ENCODE measurements around the gene CHAF1A.

The CHAF1A gene

GRCh38 chr19:4414800-4415321, 12.4 kb downstream of the CHAF1A start:
- H3K27me3 ChIP-seq = no peaks in the 10 kb centered on the region
- TF ChIP-seq, protein P1, sequence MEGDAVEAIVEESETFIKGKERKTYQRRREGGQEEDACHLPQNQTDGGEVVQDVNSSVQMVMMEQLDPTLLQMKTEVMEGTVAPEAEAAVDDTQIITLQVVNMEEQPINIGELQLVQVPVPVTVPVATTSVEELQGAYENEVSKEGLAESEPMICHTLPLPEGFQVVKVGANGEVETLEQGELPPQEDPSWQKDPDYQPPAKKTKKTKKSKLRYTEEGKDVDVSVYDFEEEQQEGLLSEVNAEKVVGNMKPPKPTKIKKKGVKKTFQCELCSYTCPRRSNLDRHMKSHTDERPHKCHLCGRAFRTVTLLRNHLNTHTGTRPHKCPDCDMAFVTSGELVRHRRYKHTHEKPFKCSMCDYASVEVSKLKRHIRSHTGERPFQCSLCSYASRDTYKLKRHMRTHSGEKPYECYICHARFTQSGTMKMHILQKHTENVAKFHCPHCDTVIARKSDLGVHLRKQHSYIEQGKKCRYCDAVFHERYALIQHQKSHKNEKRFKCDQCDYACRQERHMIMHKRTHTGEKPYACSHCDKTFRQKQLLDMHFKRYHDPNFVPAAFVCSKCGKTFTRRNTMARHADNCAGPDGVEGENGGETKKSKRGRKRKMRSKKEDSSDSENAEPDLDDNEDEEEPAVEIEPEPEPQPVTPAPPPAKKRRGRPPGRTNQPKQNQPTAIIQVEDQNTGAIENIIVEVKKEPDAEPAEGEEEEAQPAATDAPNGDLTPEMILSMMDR (IDR thresholded peaks at IDR 0.05) = no peak
- no peak overlapping the region for H3K4me3 ChIP-seq (ENCODE audit: low read depth in 1 of 2, low read length in 1 of 2)
- H3K27ac ChIP-seq = no peak overlapping the region
- H3K9me3 ChIP-seq = no peaks in the 10 kb centered on the region
- no peaks in the 10 kb centered on the region for H3K4me1 ChIP-seq (ENCODE audit: control insufficient read depth in 1 of 2, insufficient read depth in 1 of 2, low read depth in 1 of 2, low read length in 1 of 2)
- peaks cover 23% of the 10 kb centered on the region for H3K36me3 ChIP-seq

DNA sequence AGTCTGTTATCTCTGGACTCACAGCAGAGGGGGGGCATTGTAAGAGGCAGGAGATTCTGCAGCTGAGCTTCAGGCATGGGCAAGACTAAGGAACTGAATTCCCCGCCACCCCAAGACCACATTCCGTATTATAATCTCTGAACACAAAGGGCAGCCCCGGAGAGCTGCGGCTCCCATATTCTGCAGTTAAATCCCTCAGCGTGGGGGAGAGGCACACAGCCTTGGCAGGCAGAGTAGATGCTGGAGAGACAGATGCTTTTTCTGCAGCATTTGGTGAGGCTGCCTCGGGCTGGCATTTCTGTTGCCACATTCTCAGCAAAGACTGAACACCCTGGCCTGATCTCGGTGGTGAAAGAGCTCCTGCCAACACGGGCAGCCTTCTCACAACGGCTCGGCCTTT, 12.9 kb downstream of the CHAF1A start:
- no peak overlapping the region for H3K27ac ChIP-seq
- TF ChIP-seq, protein P1 (IDR thresholded peaks at IDR 0.05) = no peak
- H3K4me3 ChIP-seq (ENCODE audit: low read depth in 1 of 2, low read length in 1 of 2) = no peak overlapping the region

DNA sequence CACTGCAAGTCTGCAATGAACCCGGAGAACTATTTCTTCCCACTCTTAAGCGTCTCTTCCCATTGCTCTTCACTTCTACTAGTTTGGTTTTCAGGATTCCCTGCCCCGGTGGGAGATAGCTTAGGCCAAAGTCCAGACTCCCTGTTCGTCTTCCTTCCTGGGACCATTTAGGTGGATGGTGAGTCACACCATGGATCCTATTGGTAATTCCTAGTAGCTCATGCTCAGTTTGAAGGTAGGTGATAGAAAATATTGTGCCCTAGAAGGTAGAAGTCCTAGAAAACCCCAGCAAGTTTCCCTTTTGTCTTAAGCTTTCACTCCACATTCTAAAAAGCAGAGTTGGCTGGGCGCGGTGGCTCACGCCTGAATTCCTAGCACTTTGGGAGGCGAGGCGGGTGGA, 13.8 kb downstream of the CHAF1A start:
- Histone ChIP-seq H3K27ac (no peak overlapping the region), H3K27me3 (no peaks in the 10 kb centered on the region), H3K4me3 (ENCODE audit: low read depth in 1 of 2, low read length in 1 of 2) (no peak overlapping the region), H3K4me1 (ENCODE audit: control insufficient read depth in 1 of 2, insufficient read depth in 1 of 2, low read depth in 1 of 2, low read length in 1 of 2) (no peaks in the 10 kb centered on the region), H3K9me3 (no peaks in the 10 kb centered on the region), H3K36me3 (peaks cover 17% of the 10 kb centered on the region)
- TF ChIP-seq, protein P1 (IDR thresholded peaks at IDR 0.05) = no peak

More for the DNA sequence above, 12.9 kb downstream of the CHAF1A start:
- no peaks in the 10 kb centered on the region for H3K4me1 ChIP-seq (ENCODE audit: control insufficient read depth in 1 of 2, insufficient read depth in 1 of 2, low read depth in 1 of 2, low read length in 1 of 2)
- H3K27me3 ChIP-seq = no peaks in the 10 kb centered on the region
- H3K9me3 ChIP-seq = no peaks in the 10 kb centered on the region
- H3K36me3 ChIP-seq = peaks cover 20% of the 10 kb centered on the region

DNA sequence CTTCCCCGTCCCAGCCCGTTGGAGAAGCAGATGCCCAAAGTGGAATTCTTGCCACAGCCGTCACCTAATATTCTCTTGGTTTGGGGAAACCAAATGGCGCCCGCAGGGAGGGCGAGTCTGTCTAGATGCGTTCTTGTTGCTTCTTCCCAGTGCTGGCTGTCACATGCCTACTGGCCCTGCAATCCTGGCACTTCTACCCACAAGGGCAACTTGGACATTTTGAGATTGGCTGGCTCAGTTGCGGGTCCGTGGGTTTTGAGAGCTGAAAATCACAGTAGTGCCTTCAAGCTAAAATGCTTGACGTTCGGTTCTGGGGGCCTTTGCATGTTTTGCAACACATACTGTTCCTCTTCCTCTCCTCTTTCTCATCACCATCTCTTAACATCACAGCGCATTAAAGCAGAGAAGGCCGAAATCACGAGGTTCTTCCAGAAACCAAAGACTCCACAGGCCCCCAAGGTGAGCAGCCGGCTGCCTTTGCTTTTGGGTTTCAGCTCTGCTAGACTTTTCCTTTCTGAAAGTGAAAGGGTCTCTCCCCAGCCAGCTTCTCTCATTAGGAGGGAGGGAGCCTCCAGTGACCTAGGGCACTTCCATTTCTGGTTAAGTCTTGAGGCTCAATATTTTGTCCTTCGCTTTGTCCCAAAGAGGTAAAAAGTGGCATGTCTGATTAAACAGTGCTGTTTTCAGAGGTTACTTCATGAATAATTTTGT, 21.1 kb downstream of the CHAF1A start:
- TF ChIP-seq, protein P1 (IDR thresholded peaks at IDR 0.05) = no peak
- Histone ChIP-seq H3K27ac (no peak overlapping the region), H3K4me3 (ENCODE audit: low read depth in 1 of 2, low read length in 1 of 2) (no peak overlapping the region), H3K9me3 (no peaks in the 10 kb centered on the region), H3K36me3 (peaks cover 28% of the 10 kb centered on the region), H3K4me1 (ENCODE audit: control insufficient read depth in 1 of 2, insufficient read depth in 1 of 2, low read depth in 1 of 2, low read length in 1 of 2) (no peaks in the 10 kb centered on the region), H3K27me3 (no peaks in the 10 kb centered on the region)

DNA sequence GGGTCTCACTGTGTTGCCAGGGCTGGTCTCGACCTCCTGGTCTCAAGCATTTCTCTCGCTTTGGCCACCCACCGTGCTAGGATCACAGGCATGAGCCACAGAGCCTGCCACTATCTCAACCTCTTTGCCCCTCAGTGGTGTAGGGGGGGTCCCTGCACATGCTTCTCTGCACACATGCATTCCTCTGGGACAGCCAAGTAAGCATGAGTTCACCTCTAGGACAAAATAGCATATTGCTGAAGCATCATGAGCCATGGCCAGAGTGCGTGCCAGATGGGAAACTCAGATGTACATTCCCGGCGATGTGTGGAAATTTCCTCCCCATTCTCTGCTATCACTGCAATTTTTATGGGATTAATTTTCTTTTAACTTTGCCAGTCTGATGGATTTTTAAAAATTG, 23.1 kb downstream of the CHAF1A start:
- TF ChIP-seq, protein P1 (IDR thresholded peaks at IDR 0.05) = no peak
- H3K27ac ChIP-seq = no peak overlapping the region

More for the DNA sequence above, 23.1 kb downstream of the CHAF1A start:
- Histone ChIP-seq H3K4me1 (ENCODE audit: control insufficient read depth in 1 of 2, insufficient read depth in 1 of 2, low read depth in 1 of 2, low read length in 1 of 2) (peaks cover 1 to 2% of the 10 kb centered on the region in 2 experiments), H3K36me3 (peaks cover 36% of the 10 kb centered on the region), H3K9me3 (no peaks in the 10 kb centered on the region), H3K27me3 (no peaks in the 10 kb centered on the region), H3K4me3 (ENCODE audit: low read depth in 1 of 2, low read length in 1 of 2) (no peak overlapping the region)

All from neutrophil (primary cell).